ENCODE results near the gene SLC25A12. TPM values are rescaled to one million over a fixed set of nuclear protein-coding genes. Genes with fewer than 3 reads are reported as not detected.

SLC25A12 gene
- polyA plus RNA-seq, 2 of the 4 experiments (the other 2 are of a cell fraction), result 12.5 to 26.8 TPM

GRCh38 chr2:171847627-171848026, 46.4 kb downstream of the SLC25A12 start (continued):
- TF ChIP-seq USF2 (IDR thresholded peaks at IDR 0.05), result no peak
- no peak for TF ChIP-seq EHF (CRISPR knock-in tag; IDR thresholded peaks at IDR 0.05)
- no peak for TF ChIP-seq E2F6 (IDR thresholded peaks at IDR 0.05; ENCODE audit: borderline replicate concordance, low read depth)

GRCh38 chr2:171846894-171847293, 47.1 kb downstream of the SLC25A12 start:
- ChIA-PET POLR2A (no interaction called here), CTCF (no interaction called here)
- ATAC-seq (no peak), FAIRE-seq (no peak), DNase-seq (ENCODE audit: low read depth in 1 of 2, low spot score in 1 of 2) (no peak)
- Histone ChIP-seq H3K9me3 (no peaks in the 10 kb centered on the region), H3K27ac (no peak overlapping the region), H3K4me1 (no peaks in the 10 kb centered on the region), H3K4me3 (no peak overlapping the region), H3K4me2 (no peak overlapping the region)
- TF ChIP-seq FOSL2 (IDR thresholded peaks at IDR 0.05) (no peak), FOSL2 (CRISPR knock-in tag; IDR thresholded peaks at IDR 0.05) (no peak), HEYL (CRISPR knock-in tag; IDR thresholded peaks at IDR 0.05) (no peak), ZFP36 (IDR thresholded peaks at IDR 0.05; ENCODE audit: borderline replicate concordance, partially characterized antibody) (no peak), PBX3 (IDR thresholded peaks at IDR 0.05) (no peak), KDM1A (IDR thresholded peaks at IDR 0.05; ENCODE audit: low read depth) (no peak), HDAC2 (IDR thresholded peaks at IDR 0.05) (no peak), EP300 (IDR thresholded peaks at IDR 0.05) (no peak), FOSB (CRISPR knock-in tag; IDR thresholded peaks at IDR 0.05) (no peak), CHD4 (IDR thresholded peaks at IDR 0.05; ENCODE audit: borderline replicate concordance) (no peak)

GRCh38 chr2:171841996-171842395, 52.0 kb downstream of the SLC25A12 start:
- CTCF ChIA-PET, result interaction anchor here (2.1 kb wide), 1 partner anchor 12 kb away, joined by 6 read pairs; no protein-coding TSS in a partner anchor
- TF ChIP-seq CBX8 (IDR thresholded peaks at IDR 0.05) (no peak), BCL3 (IDR thresholded peaks at IDR 0.05) (no peak), HMGXB4 (CRISPR knock-in tag; IDR thresholded peaks at IDR 0.05; ENCODE audit: borderline replicate concordance) (no peak), CTCF (IDR thresholded peaks at IDR 0.05) (no peak), ELK1 (IDR thresholded peaks at IDR 0.05; ENCODE audit: low read depth, low read length) (no peak), ZC3H11A (IDR thresholded peaks at IDR 0.05) (no peak), POLR2AphosphoS2 (conservative IDR thresholded peaks at IDR 0.05; ENCODE audit: low read length) (no peak), GATA3 (IDR thresholded peaks at IDR 0.05; ENCODE audit: borderline replicate concordance) (no peak), FOXS1 (CRISPR knock-in tag; IDR thresholded peaks at IDR 0.05) (no peak)
- Histone ChIP-seq H3K4me3 (no peak overlapping the region), H3K4me1 (peaks cover 4% of the 10 kb centered on the region; the same call in 1 of the 3 replicates), H3K4me2 (no peak overlapping the region), H3K9me3 (no peaks in the 10 kb centered on the region), H3K27ac (no peak overlapping the region)
- no peak for FAIRE-seq
- no peak for ATAC-seq
- no peak for DNase-seq (ENCODE audit: low read depth in 1 of 2, low spot score in 1 of 2)
- POLR2A ChIA-PET, result no interaction called here
- 96% methylated on average over 2 of the region's 2 CpGs for WGBS (ENCODE audit: missing lambda C conversion rate)
